Measurements from ENCODE around the gene RNU5B-1. TPM values are rescaled to one million over a fixed set of nuclear protein-coding genes. Genes with fewer than 3 reads are reported as not detected.

RNU5B-1 gene
- polyA plus RNA-seq, 2 of the 4 experiments (the other 2 are of a cell fraction): not detected

DNA sequence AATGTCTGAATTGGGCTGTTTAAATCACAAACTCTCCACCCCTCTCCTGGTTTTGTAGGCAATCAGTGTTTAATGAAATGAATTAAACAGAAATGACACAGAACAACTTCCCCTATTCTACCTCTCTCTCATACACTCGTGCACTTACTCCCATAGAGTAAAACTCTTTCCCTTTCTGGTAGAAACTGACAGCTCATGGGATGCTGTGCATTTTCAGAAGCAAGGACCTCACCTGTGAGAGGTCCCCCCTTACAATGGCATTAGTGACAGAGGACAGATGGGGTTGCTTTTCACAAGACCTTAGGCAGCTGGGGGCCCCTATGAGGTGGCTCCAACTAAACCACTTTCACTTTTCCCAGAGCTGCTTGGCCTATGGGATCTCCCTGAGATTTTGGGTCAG lies 49.7 kb upstream of the RNU5B-1 start:
- DNase-seq (ENCODE audit: low read depth in 1 of 2, low spot score in 1 of 2) (no peak), FAIRE-seq (no peak), ATAC-seq (no peak)
- Histone ChIP-seq H3K9me3 (no peaks in the 10 kb centered on the region), H3K27ac (no peak overlapping the region), H3K4me1 (0 out of 3 replicates have a peak, but pooled peaks cover 3% of the 10 kb centered on the region), H3K4me3 (no peak overlapping the region), H3K4me2 (no peak overlapping the region)
- ChIA-PET CTCF (interaction anchor here (2.2 kb wide), 1 partner anchor 17 kb away, joined by 12 read pairs; no protein-coding TSS in a partner anchor), POLR2A (no interaction called here)
- 87% methylated on average over 1 of the region's 1 CpG for WGBS (ENCODE audit: missing lambda C conversion rate)
- TF ChIP-seq ZSCAN20 (CRISPR knock-in tag; IDR thresholded peaks at IDR 0.05): no peak
- no peak for TF ChIP-seq RFX5 (IDR thresholded peaks at IDR 0.05)
- no peak for TF ChIP-seq ZNF302 (CRISPR knock-in tag; IDR thresholded peaks at IDR 0.05)
- no peak for TF ChIP-seq BCL3 (IDR thresholded peaks at IDR 0.05)
- TF ChIP-seq, protein P1, sequence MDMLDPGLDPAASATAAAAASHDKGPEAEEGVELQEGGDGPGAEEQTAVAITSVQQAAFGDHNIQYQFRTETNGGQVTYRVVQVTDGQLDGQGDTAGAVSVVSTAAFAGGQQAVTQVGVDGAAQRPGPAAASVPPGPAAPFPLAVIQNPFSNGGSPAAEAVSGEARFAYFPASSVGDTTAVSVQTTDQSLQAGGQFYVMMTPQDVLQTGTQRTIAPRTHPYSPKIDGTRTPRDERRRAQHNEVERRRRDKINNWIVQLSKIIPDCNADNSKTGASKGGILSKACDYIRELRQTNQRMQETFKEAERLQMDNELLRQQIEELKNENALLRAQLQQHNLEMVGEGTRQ (IDR thresholded peaks at IDR 0.05): no peak
- no peak for TF ChIP-seq CBX2 (IDR thresholded peaks at IDR 0.05; ENCODE audit: borderline replicate concordance, low read depth)
- TF ChIP-seq FOSL2 (IDR thresholded peaks at IDR 0.05): no peak
- TF ChIP-seq FOSL2 (CRISPR knock-in tag; IDR thresholded peaks at IDR 0.05): no peak
- TF ChIP-seq ATOH8 (CRISPR knock-in tag; IDR thresholded peaks at IDR 0.05; ENCODE audit: low read depth): no peak
- TF ChIP-seq CHD2 (IDR thresholded peaks at IDR 0.05; ENCODE audit: low read length, partially characterized antibody): no peak
- no peak for TF ChIP-seq E2F6 (IDR thresholded peaks at IDR 0.05; ENCODE audit: borderline replicate concordance, low read depth)
- no peak for TF ChIP-seq HEYL (CRISPR knock-in tag; IDR thresholded peaks at IDR 0.05)

- H3K4me3 ChIP-seq: no peak overlapping the region
- FAIRE-seq (no peak), ATAC-seq (no peak), DNase-seq (ENCODE audit: low read depth in 1 of 2, low spot score in 1 of 2) (no peak)
- WGBS (ENCODE audit: missing lambda C conversion rate): 88% methylated on average over 7 of the region's 7 CpGs
- no peak overlapping the region for H3K27ac ChIP-seq
- no peak for TF ChIP-seq MAX (IDR thresholded peaks at IDR 0.05)
- no peak for TF ChIP-seq E2F6 (IDR thresholded peaks at IDR 0.05; ENCODE audit: borderline replicate concordance, low read depth)
- TF ChIP-seq CHD4 (IDR thresholded peaks at IDR 0.05; ENCODE audit: borderline replicate concordance): no peak
- no peak for TF ChIP-seq BCL3 (IDR thresholded peaks at IDR 0.05)
- no peak for TF ChIP-seq PHF8 (IDR thresholded peaks at IDR 0.05; ENCODE audit: borderline replicate concordance, low read depth)
- TF ChIP-seq, protein P2, sequence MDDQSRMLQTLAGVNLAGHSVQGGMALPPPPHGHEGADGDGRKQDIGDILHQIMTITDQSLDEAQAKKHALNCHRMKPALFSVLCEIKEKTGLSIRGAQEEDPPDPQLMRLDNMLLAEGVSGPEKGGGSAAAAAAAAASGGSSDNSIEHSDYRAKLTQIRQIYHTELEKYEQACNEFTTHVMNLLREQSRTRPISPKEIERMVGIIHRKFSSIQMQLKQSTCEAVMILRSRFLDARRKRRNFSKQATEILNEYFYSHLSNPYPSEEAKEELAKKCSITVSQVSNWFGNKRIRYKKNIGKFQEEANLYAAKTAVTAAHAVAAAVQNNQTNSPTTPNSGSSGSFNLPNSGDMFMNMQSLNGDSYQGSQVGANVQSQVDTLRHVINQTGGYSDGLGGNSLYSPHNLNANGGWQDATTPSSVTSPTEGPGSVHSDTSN (IDR thresholded peaks at IDR 0.05): no peak
- TF ChIP-seq CEBPB (IDR thresholded peaks at IDR 0.05): no peak
- no peak for TF ChIP-seq MAZ (IDR thresholded peaks at IDR 0.05; ENCODE audit: borderline replicate concordance, low read depth, low read length)
- no peaks in the 10 kb centered on the region for H3K9me3 ChIP-seq
- POLR2A ChIA-PET: interaction anchor here (1.2 kb wide), 1 partner anchor 70 kb away, joined by 3 read pairs; the partner anchor contains the start of gene CLPX
- H3K4me1 ChIP-seq: 0 out of 3 replicates have a peak, but pooled peaks cover 3% of the 10 kb centered on the region
- CTCF ChIA-PET: interaction anchor here (0.7 to 2.2 kb wide), 4 partner anchors 10 to 135 kb away, joined by 3 to 12 read pairs (median 6); partner anchors contain the start of gene PARP16
- H3K4me2 ChIP-seq: no peak overlapping the region
Measured at GRCh38 chr15:65255486-65256140, 48.9 kb upstream of the RNU5B-1 start.
